ENCODE measurements around the gene SORBS2.

DNA sequence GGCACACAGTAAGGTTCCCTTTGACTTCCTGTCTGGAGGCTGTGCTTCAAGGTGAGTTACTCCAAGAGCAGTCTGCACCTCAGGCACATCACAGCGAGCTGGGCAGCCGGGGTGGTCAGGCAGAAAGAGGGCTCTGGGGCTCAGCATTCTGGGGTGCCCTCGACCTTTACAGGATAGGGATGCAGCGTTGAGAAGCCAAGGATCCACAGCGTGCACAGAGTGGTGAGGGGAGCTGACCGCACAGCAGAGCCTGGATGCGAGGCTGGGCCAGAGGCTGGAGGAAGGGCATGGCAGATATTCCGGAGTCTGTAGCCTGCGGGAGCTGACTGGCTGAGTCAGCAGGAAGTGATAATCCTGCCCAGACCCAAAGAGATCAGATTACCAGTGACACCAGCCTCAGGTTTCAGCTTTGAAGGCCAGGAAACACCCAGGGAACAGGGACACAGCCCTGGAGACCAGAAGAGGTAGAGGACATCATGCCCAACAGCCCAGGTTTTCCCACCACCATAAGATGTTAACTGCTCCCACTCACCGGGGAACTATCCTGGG, 238.3 kb downstream of the SORBS2 start:
- TF ChIP-seq, protein P1, sequence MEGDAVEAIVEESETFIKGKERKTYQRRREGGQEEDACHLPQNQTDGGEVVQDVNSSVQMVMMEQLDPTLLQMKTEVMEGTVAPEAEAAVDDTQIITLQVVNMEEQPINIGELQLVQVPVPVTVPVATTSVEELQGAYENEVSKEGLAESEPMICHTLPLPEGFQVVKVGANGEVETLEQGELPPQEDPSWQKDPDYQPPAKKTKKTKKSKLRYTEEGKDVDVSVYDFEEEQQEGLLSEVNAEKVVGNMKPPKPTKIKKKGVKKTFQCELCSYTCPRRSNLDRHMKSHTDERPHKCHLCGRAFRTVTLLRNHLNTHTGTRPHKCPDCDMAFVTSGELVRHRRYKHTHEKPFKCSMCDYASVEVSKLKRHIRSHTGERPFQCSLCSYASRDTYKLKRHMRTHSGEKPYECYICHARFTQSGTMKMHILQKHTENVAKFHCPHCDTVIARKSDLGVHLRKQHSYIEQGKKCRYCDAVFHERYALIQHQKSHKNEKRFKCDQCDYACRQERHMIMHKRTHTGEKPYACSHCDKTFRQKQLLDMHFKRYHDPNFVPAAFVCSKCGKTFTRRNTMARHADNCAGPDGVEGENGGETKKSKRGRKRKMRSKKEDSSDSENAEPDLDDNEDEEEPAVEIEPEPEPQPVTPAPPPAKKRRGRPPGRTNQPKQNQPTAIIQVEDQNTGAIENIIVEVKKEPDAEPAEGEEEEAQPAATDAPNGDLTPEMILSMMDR (IDR thresholded peaks at IDR 0.05) = no peak
- no peak for TF ChIP-seq POLR2AphosphoS5 (IDR thresholded peaks at IDR 0.05)
- TF ChIP-seq EP300 (IDR thresholded peaks at IDR 0.05; ENCODE audit: low read depth) = no peak

Measured in transverse colon (tissue), 4 donors.